WTC11 (cell line): ENCODE data around the gene PPP2R5E. TPM values are rescaled to one million over a fixed set of nuclear protein-coding genes. Genes with fewer than 3 reads are reported as not detected.

ENCODE experiments used
- ATAC-seq: fragments of 200-7000 bp; cut with Tn5 transposase; 2 replicates; pipeline ENCODE4 v1.10.0; 2021; ENCODE audit warnings: mild to moderate bottlenecking, moderate library complexity
- CTCF ChIA-PET: fragments of 300-600 bp; sonication (Branson Sonifier 250); formaldehyde crosslinking; loops from one replicate; lab custom pipeline; 2021; ENCODE audit warnings: antibody characterized with exemption; lab: Charles Lee
- POLR2A ChIA-PET: fragments of 350-600 bp; sonication (Branson Sonifier 250); formaldehyde crosslinking; loops from one replicate; lab custom pipeline; 2021; ENCODE audit warnings: antibody characterized with exemption; lab: Charles Lee
- DNase-seq: peaks from one replicate; pipeline ENCODE4 v3.0.0; 2021; ENCODE audit warnings: low spot score
- H3K27ac Mint-ChIP-seq: 2 replicates; pipeline ENCODE4 v1.8.0; 2021; ENCODE audit warnings: mixed read lengths
- H3K27me3 Mint-ChIP-seq: 2 replicates; pipeline ENCODE4 v1.8.0; 2021; ENCODE audit warnings: low read depth, mild to moderate bottlenecking, moderate library complexity, mixed read lengths
- H3K36me3 Mint-ChIP-seq: 2 replicates; pipeline ENCODE4 v1.8.0; 2021; ENCODE audit warnings: mixed read lengths
- H3K4me1 Mint-ChIP-seq: 2 replicates; pipeline ENCODE4 v1.8.0; 2022; ENCODE audit warnings: mixed read lengths
- H3K4me3 Mint-ChIP-seq: 2 replicates; pipeline ENCODE4 v1.8.0; 2021; ENCODE audit warnings: mild to moderate bottlenecking, moderate library complexity, mixed read lengths
- H3K9me3 Mint-ChIP-seq: 2 replicates; pipeline ENCODE4 v1.8.0; 2021; ENCODE audit warnings: mixed read lengths
- AR ChIP-seq: fragments of 250-450 bp; sonication (Bioruptor Pico); IDR thresholded peaks from 2 replicates; pipeline ENCODE4 v1.9.0; 2021; ENCODE audit warnings: mild to moderate bottlenecking
- ATF2 ChIP-seq: sonication (generic); formaldehyde crosslinking; IDR thresholded peaks from 2 replicates; pipeline ENCODE4 v1.8.1; 2022; ENCODE audit warnings: low read depth, missing genetic modification reagents, borderline replicate concordance
- CTCF ChIP-seq: fragments of 200-600 bp; IDR thresholded peaks from 2 replicates; pipeline ENCODE4 v1.8.0; 2022; ENCODE audit warnings: antibody characterized with exemption
- ELF4 ChIP-seq: sonication (generic); formaldehyde crosslinking; IDR thresholded peaks from 2 replicates; pipeline ENCODE4 v1.8.1; 2022; ENCODE audit warnings: low read depth, mild to moderate bottlenecking, moderate library complexity, missing genetic modification reagents
- ETV6 ChIP-seq: sonication (generic); formaldehyde crosslinking; IDR thresholded peaks from 2 replicates; pipeline ENCODE4 v1.8.1; 2022; ENCODE audit warnings: mild to moderate bottlenecking, missing genetic modification reagents
- FOXP4 ChIP-seq: sonication (generic); formaldehyde crosslinking; IDR thresholded peaks from 2 replicates; pipeline ENCODE4 v1.8.0; 2022; ENCODE audit warnings: mild to moderate bottlenecking, missing genetic modification reagents
- GRHL2 ChIP-seq: fragments of 250-450 bp; sonication (Bioruptor Pico); IDR thresholded peaks from 2 replicates; pipeline ENCODE4 v1.8.0; 2022; ENCODE audit warnings: mild to moderate bottlenecking, moderate library complexity; ENCODE audit not compliant: insufficient replicate concordance, severe bottlenecking
- JAZF1 ChIP-seq: fragments of 250-450 bp; sonication (Bioruptor Pico); IDR thresholded peaks from 2 replicates; pipeline ENCODE4 v1.9.0; 2021; ENCODE audit warnings: moderate library complexity, mild to moderate bottlenecking, inconsistent platforms
- MLX ChIP-seq: sonication (generic); formaldehyde crosslinking; IDR thresholded peaks from 2 replicates; pipeline ENCODE4 v1.8.1; 2023; ENCODE audit warnings: mild to moderate bottlenecking, missing genetic modification reagents, moderate library complexity
- NR1H2 ChIP-seq: sonication (generic); formaldehyde crosslinking; IDR thresholded peaks from 2 replicates; pipeline ENCODE4 v1.9.0; 2021; ENCODE audit warnings: mild to moderate bottlenecking, moderate library complexity, missing genetic modification reagents
- RELA ChIP-seq: sonication (generic); formaldehyde crosslinking; IDR thresholded peaks from 2 replicates; pipeline ENCODE4 v1.8.1; 2022; ENCODE audit warnings: missing genetic modification reagents, mild to moderate bottlenecking, borderline replicate concordance
- RORB ChIP-seq: fragments of 250-450 bp; sonication (Bioruptor Pico); IDR thresholded peaks from 2 replicates; pipeline ENCODE4 v1.9.0; 2021; ENCODE audit warnings: mild to moderate bottlenecking
- SOX15 ChIP-seq: fragments of 250-450 bp; sonication (Bioruptor Pico); IDR thresholded peaks from 2 replicates; pipeline ENCODE4 v1.9.0; 2021; ENCODE audit warnings: mild to moderate bottlenecking
- SP1 ChIP-seq: sonication (generic); formaldehyde crosslinking; conservative IDR thresholded peaks from 2 replicates; pipeline ENCODE4 v1.8.1; 2022; ENCODE audit warnings: missing genetic modification reagents
- TP53 ChIP-seq: sonication (generic); formaldehyde crosslinking; IDR thresholded peaks from 2 replicates; pipeline ENCODE4 v1.8.1; 2023; ENCODE audit warnings: mild to moderate bottlenecking, missing genetic modification reagents
- ZBTB21 ChIP-seq: sonication (generic); formaldehyde crosslinking; IDR thresholded peaks from 2 replicates; pipeline ENCODE4 v1.8.1; 2023; ENCODE audit warnings: mild to moderate bottlenecking, missing genetic modification reagents, borderline replicate concordance
- ZBTB43 ChIP-seq: sonication (generic); formaldehyde crosslinking; IDR thresholded peaks from 2 replicates; pipeline ENCODE4 v1.8.1; 2023; ENCODE audit warnings: mild to moderate bottlenecking, missing genetic modification reagents
- ZNF425 ChIP-seq: fragments of 250-450 bp; sonication (Bioruptor Pico); conservative IDR thresholded peaks from 2 replicates; pipeline ENCODE4 v1.9.0; 2021; ENCODE audit warnings: mild to moderate bottlenecking
- total RNA-seq: library from RNA; stranded (reverse); gene quantifications from 3 replicates; pipeline ENCODE4 v1.2.3, GENCODE V29; 2021

Gene PPP2R5E
- total RNA-seq, 1 experiment from 2014 or later, result 59.0 TPM

GRCh38 chr14:63435204-63435603 is 108.0 kb downstream of the PPP2R5E start:
- Mint-ChIP-seq H3K27me3 (no peaks in the 10 kb centered on the region), H3K36me3 (no peaks in the 10 kb centered on the region), H3K4me3 (no peak overlapping the region), H3K9me3 (no peaks in the 10 kb centered on the region), H3K4me1 (peaks cover 64% of the 10 kb centered on the region), H3K27ac (no peak overlapping the region)
- DNase-seq, result no peak
- ChIA-PET POLR2A (no interaction called here), CTCF (no interaction called here)
- no peak for TF ChIP-seq ELF4
- ATAC-seq, result no peak

GRCh38 chr14:63432888-63433552 is 110.2 kb downstream of the PPP2R5E start:
- DNase-seq (no peak), ATAC-seq (no peak; the same call in 1 of the 2 replicates)
- TF ChIP-seq ZBTB43 (CRISPR knock-in tag) (no peak), CTCF (no peak), MLX (CRISPR knock-in tag) (no peak), JAZF1 (no peak), SP1 (no peak), AR (CRISPR knock-in tag) (no peak)
- CTCF ChIA-PET, result interaction anchor here (1.4 kb wide), 1 partner anchor 44 kb away, joined by 4 read pairs; no protein-coding TSS in a partner anchor
- Mint-ChIP-seq H3K4me3 (no peak overlapping the region), H3K9me3 (no peaks in the 10 kb centered on the region), H3K27me3 (no peaks in the 10 kb centered on the region), H3K36me3 (no peaks in the 10 kb centered on the region), H3K27ac (no peak overlapping the region; the same call in 1 of the 2 replicates), H3K4me1 (peaks cover 51% of the 10 kb centered on the region)
- POLR2A ChIA-PET, result interaction anchor here (0.7 kb wide), 1 partner anchor 725 kb away, joined by 10 read pairs; no protein-coding TSS in a partner anchor

- Mint-ChIP-seq H3K4me3 (no peak overlapping the region), H3K27me3 (no peaks in the 10 kb centered on the region), H3K9me3 (no peaks in the 10 kb centered on the region), H3K27ac (peak overlapping the region; percentile 24; the same call in 1 of the 2 replicates), H3K4me1 (peaks cover 46% of the 10 kb centered on the region), H3K36me3 (no peaks in the 10 kb centered on the region)
- TF ChIP-seq ATF2 (CRISPR knock-in tag) (no peak), RELA (CRISPR knock-in tag) (no peak), FOXP4 (CRISPR knock-in tag) (no peak), GRHL2 (CRISPR knock-in tag) (no peak), SOX15 (CRISPR knock-in tag) (no peak), ZNF425 (CRISPR knock-in tag) (no peak), NR1H2 (CRISPR knock-in tag) (no peak), ZBTB21 (CRISPR knock-in tag) (no peak), TP53 (CRISPR knock-in tag) (no peak), RORB (CRISPR knock-in tag) (no peak), ETV6 (CRISPR knock-in tag) (no peak)
- ChIA-PET POLR2A (no interaction called here), CTCF (interaction anchor here (1.4 kb wide), 1 partner anchor 43 kb away, joined by 4 read pairs; no protein-coding TSS in a partner anchor)
- DNase-seq, result no peak
- ATAC-seq, result no peak
These were observed 110.9 kb downstream of the PPP2R5E start for GRCh38 chr14:63432228-63432627.
